GM18505 (cell line): ENCODE data around the gene CIDEC.
"Not testable (repeated sequence)": the region's sequence is repeated elsewhere in the genome, so short reads cannot be mapped to it uniquely, and the experiment has no call there.

Experiments used
- ATAC-seq: cut with Tn5 transposase; IDR thresholded peaks from one replicate; pipeline ENCODE4 v1.9.1; 2021; ENCODE audit not compliant: unreplicated experiment
- POLR2A ChIP-seq: IDR thresholded peaks from 4 replicates; pipeline ENCODE4 v1.6.1; 2011; ENCODE audit warnings: borderline replicate concordance; ENCODE audit not compliant: insufficient read depth, insufficient read length; ENCODE audit errors: extremely low read depth

Gene CIDEC

GRCh38 chr3:9893739-9894138 lies 13.7 kb upstream of the CIDEC start:
- no peak for ATAC-seq
- no peak for TF ChIP-seq POLR2A

DNA sequence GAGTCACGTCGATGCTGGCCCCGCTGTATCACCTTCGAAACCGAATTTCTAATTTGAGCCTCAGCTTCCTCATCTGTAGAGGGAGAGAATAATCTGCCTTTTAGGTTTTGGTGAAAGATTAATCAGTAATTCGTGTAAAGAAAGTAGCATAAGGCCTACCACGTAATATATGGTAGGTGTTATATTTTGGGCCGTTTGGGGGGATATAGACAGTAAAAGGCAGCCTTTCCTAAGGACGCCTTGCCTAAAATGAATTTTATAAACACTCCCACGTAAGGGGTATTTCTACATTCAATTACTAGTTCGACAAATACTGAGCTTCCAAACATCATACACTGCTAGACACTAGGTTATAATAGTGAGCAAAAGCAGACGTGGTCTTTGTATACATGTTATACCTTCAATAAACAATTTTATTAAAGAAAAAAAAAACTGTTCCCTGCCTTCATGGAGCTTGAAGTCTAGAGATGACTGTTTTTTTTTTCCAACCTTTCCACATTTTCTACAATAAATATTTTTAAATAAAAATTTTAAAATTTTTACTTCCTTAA lies 11.1 kb upstream of the CIDEC start:
- no peak for TF ChIP-seq POLR2A
- no peak for ATAC-seq

DNA sequence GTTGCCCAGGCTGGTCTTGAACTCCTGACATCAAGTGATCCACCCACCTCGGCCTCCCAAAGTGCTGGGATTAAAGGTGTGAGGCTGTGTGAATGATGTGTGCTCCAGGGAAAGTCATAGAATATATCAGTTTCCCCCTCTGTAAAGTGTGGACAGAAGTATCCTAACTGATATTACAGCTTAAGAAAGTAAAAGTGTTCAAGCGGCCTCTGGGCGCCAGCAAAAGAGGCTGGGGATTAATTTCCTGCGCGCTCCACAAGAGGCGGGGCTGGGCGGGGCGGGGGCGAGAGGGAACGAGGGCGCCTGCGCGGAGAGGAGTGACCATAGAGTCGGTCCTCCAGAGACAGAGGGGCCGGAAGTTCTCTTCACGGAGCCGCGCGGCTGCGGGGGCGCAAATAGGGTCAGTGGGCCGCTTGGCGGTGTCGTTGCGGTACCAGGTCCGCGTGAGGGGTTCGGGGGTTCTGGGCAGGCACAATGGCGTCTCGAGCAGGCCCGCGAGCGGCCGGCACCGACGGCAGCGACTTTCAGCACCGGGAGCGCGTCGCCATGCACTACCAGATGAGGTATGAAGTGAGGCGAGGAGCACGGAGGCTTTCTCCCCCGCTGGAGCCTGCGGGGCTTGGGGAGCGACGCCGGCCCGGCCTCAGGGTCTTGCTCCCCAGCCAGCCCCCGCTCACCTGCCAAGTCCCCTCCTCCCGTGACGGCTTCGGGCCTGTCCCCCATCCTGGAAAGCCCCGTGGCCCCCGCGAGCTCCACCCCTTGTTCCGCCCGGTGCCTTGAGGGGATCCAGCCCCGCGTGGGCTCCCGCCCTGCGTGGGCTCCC lies 10.4 kb upstream of the CIDEC start, which contains the start of gene JAGN1:
TSS of gene JAGN1 (plus strand) at position 362 of the 823 bp plus-strand sequence. CDS start at position 475, 113 bp downstream.
- ATAC-seq: peak; percentile 78
- TF ChIP-seq POLR2A: peak; percentile 95

DNA sequence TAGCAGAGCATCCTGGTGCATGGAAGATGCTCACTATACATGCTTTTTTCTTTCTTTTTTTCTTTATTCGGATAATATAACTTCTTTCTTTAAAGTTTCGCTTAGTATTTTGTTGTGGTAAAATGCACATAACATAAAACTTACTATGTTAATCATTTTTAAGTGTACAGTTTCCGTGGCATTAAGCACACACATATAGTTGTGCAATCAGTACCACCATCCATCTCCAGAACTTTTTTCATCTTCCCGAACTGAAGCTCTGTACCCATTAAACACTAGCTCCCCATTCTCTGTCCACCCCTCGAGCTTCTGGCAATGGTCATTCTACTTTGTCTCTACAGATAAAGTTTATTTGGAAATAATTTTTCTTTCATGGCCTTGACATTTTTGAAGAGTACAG lies 9.4 kb upstream of the CIDEC start:
- no peak for ATAC-seq
- TF ChIP-seq POLR2A: no peak

- TF ChIP-seq POLR2A: no peak
- ATAC-seq: no peak
Measured at GRCh38 chr3:9888540-9888939, 8.5 kb upstream of the CIDEC start.

DNA sequence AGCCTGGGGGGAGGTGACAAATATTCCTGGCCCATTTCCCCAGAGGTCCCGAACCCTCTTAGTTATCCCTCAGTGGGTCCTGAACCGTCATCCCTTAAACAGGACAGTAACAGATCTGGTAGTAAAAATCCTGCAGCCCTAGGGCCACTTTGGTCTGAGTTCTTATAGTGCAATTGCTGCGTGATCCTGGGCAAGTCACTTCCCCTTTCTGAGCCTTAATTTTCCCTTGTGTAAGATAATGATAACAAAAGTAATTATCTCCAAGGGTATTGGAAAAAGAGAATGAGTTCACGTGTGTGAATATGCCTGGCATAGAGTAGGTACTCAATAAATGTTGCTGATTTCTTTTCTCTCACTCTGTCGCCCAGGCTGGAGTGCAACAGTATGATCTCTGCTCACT lies 7.4 kb upstream of the CIDEC start:
- ATAC-seq: no peak
- no peak for TF ChIP-seq POLR2A

DNA sequence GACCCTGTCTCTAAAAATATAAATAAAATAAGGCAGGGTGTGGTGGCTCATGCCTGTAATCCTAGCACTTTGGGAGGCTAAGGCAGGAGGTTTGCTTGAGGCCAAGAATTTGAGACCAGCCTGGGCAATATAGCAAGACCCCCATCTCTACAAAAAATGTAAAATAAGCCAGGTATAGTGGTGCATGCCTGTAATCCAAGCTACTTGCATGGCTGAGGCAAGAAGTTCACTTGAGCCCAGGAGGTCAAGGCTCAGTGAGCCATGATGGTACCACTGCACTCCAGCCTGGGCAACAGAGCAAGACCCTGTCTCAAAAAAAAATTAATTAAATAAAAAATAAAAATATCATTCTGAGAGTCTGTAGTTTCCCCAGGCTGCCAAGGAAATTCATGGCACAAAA lies 6.3 kb upstream of the CIDEC start:
- no peak for ATAC-seq
- no peak for TF ChIP-seq POLR2A

DNA sequence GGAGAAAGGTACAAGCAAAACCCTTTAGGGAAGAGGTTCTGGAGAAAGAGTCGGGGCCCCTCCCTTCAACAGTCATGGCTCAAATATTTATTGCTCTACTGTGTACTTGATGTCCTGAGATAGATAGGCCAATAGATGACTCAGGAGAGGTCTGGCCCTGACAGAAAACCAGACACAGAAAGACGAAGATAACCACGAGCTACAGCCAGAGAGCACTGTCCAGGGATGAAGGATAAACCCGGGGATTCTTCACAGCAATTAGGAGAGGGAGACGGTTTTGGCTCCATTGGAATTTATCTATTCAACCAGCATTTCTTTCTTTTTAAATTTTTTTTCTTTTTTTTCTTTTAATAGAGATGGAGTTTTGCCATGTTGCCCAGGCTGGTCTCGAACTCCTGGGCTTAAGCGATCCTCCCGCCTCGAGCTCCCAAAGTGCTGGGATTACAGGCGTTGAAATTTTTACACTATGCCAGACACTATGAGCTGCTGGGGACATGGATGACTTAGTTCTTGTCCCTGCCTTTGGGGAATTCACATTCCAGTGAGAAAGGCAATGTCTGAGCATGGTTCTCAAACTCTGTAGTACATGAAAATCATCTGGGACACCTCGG lies 4.6 kb upstream of the CIDEC start:
- TF ChIP-seq POLR2A: no peak
- ATAC-seq: no peak

DNA sequence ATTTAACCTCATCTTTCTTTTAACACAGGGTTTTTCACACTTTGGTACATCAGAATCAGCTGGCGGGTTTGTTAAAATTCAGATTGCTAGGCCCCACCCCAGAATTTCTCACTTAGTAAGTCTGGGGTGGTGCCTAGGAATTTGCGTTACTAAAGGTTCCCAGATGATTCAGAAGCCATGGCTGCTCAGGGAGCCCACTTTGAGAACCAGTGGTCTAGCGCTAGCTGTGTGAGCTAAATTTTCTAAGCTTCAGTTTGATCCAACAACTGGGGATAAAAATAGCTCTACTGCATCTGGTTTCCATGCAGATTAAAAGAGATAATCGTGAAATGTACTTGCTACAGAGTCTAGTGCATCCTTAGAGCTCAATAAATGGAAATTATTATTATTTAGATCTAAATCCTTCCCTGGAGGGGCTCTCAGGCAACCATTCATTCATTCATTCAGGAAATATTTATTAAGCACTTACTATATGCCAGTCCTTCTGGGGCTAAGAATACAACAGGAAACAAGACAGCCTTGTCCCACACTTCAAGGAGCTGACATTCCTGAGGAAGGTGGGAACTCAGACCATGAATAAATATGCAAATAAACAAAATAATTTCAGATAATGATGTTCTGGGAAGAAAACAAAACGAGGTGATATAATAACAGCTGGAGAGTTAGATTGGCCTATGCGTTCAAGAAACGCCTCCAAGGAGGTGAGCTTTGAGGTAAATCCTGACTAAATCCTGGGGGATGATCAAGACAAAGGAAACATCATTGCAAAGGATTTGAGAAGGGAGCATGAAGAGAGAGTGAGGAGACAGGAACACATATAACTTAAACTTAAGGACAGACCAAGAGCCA lies 3.9 kb upstream of the CIDEC start:
- no peak for ATAC-seq
- TF ChIP-seq POLR2A: no peak

DNA sequence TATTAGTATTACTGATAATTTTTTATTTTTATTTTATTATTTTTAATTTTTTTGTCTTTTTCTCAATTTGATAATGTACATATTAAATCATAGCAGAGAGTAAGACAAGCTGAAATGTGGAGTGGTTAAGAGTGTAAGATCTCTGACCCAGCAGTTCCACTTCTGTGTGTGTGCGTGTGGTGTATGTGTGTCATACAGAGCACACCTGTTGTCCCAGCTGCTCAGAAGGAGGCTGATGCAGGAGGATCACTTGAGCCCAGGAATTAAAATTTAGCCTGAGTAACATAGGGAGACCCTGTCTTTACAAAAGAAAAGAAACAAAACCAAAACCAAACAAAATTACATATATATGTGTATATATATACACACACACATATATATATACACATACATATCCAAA lies 1.4 kb upstream of the CIDEC start:
- TF ChIP-seq POLR2A: no peak
- ATAC-seq: no peak

DNA sequence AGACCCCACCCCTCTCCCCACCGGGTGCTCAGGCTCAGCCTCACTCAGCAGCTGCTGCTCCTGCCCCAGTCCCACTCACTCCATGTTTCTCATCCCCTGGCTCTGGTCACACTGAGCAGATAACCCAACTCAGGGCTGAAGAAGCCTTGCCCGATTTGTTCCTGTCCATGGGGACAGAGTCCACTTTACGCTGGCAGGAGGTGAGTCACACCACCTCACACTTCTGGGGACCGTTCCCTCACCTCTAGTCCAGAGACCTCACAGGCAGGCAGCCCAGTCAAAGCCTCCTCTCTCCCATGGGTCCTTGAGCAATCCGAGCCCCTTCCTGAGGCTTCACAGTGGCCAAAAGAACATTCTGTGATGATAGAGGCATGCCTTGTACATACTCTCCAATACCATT lies 1.4 kb downstream of the CIDEC start:
- no peak for ATAC-seq
- TF ChIP-seq POLR2A: no peak

DNA sequence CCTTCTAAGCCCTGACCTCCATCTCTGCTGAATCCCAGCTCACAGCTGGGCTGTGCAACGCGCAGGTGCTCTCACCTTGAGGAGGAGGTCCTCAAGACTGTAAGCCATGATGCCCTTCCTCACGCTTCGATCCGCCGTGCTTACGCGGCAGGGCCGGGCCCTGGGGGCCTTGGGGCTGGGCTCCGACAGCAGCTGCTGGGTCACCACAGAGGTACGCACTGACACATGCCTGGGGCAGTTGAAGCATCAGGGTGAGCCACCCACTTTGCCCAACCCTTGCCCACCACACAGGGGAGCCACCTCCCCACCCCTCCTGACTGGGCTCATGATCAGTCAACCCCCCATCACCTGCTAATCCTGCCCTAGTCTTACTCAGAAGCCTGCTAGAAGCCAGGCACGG lies 3.1 kb downstream of the CIDEC start:
- no peak for TF ChIP-seq POLR2A
- ATAC-seq: no peak

DNA sequence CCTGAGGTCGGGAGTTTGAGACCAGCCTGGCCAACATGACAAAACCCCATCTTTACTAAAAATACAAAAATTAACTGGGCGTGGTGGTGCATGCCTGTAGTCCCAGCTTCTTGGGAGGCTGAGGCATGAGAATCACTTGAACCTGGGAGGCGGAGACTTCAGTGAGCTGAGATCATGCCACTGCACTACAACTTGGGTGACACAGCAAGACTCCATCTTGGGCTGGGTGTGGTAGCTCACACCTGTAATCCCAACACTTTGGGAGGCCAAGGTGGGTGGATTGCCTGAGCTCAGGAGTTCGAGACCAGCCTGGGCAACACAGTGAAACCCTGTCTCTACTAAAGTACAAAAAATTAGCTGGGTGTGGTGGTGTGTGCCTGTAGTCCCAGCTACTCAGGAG lies 3.8 kb downstream of the CIDEC start:
- ATAC-seq: not testable (repeated sequence)
